Small intestine (tissue), 7 donors: ENCODE results near the gene LHFPL2. TPM values are rescaled to one million over a fixed set of nuclear protein-coding genes. Genes with fewer than 3 reads are reported as not detected.

Experiments used
- DNase-seq, 2 donors: peaks; one replicate each; pipeline versions ENCODE4 v3.0.0 to v3.0.0-alpha.2; 2013
- FAIRE-seq: peaks from 2 replicates; lab custom pipeline; 2012; peaks lifted over from hg19 to GRCh38; lab: Jason Lieb, UNC
- H3K27ac ChIP-seq, 3 donors: one replicate each; pipeline ENCODE4 v1.5.1; 2013; ENCODE audit warnings: low read length in 2 of 3, mild to moderate bottlenecking in 2 of 3, control low read depth in 1 of 3, inconsistent platforms in 1 of 3, low read depth in 1 of 3, moderate library complexity in 1 of 3
- H3K27me3 ChIP-seq, 3 donors: one replicate each; pipeline ENCODE4 v1.6.1; 2013; ENCODE audit warnings: low read length in 3 of 3, inconsistent platforms in 1 of 3; ENCODE audit not compliant: control insufficient read depth in 3 of 3, insufficient read depth in 3 of 3
- H3K36me3 ChIP-seq, 3 donors: one replicate each; pipeline ENCODE4 v1.6.1; 2013; ENCODE audit warnings: low read length in 3 of 3, inconsistent platforms in 1 of 3, low read depth in 1 of 3, mild to moderate bottlenecking in 1 of 3, moderate library complexity in 1 of 3; ENCODE audit not compliant: control insufficient read depth in 3 of 3, insufficient read depth in 2 of 3
- H3K4me1 ChIP-seq, 3 donors: one replicate each; pipeline ENCODE4 v1.6.1; 2013; ENCODE audit warnings: low read length in 2 of 3, inconsistent platforms in 1 of 3, low read depth in 1 of 3, mild to moderate bottlenecking in 1 of 3, moderate library complexity in 1 of 3; ENCODE audit not compliant: control insufficient read depth in 3 of 3, insufficient read depth in 2 of 3
- H3K4me3 ChIP-seq, 3 donors: one replicate each; pipeline ENCODE4 v1.5.1; 2013; ENCODE audit warnings: low read length in 3 of 3, control low read depth in 1 of 3, inconsistent platforms in 1 of 3, low read depth in 1 of 3, mild to moderate bottlenecking in 1 of 3, moderate library complexity in 1 of 3
- H3K9me3 ChIP-seq, 2 donors: one replicate each; pipeline ENCODE4 v1.6.1; 2013; ENCODE audit warnings: low read depth in 1 of 2, low read length in 1 of 2; ENCODE audit not compliant: control insufficient read depth in 2 of 2, insufficient read depth in 1 of 2
- WGBS, 3 donors: extraction: QIAGEN DNeasy Blood & Tissue Kit; methylation state at CpG; one replicate each; pipeline ENCODE4 v1.1.7; 2013; 5-methylcytosine and 5-hydroxymethylcytosine counted together
- polyA plus RNA-seq, 4 donors: library from polyadenylated mRNA; stranded (reverse) in 3 of 4; unstranded in 1 of 4; fragments of 200-250 nt in 3 of 4; fragments of 120-200 nt in 1 of 4; gene quantifications; one replicate each; pipeline versions ENCODE4 v1.2.1 to v1.2.3, GENCODE V29; 2013
- donor health status: healthy with polysubstance abuse.
- donor health status: control.
- donor health status: control.
- donor health status: Bipolar disorder and iron deficiency.
- donor health status: healthy.

Gene LHFPL2
- polyA plus RNA-seq, 4 donors = 8.9 to 38.3 (median 13.0) TPM

DNA sequence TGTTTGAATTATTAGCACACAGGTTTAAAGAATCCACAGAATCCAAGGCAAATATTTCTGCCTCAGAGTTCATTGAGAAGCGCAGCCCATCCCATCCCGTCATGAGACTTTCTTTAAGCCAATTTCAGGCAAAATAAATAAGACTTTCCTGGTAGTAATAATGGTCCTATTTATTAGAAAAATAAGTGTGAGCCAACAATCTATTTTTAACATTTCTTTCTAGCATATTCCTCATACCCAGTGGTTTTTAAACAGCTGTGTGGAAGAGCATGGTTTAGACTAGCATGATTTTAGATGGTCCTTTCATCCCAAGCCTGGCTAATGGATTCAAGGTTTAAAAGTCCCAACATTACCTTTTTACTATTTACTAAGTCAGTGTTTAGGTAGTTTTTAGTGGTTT, 162.4 kb downstream of the LHFPL2 start:
- Histone ChIP-seq H3K4me3 (no peak overlapping the region), H3K9me3 (no peaks in the 10 kb centered on the region), H3K4me1 (peaks cover 0 to 3% (median 0%) of the 10 kb centered on the region in 3 donors), H3K27me3 (no peaks in the 10 kb centered on the region), H3K27ac (no peak overlapping the region), H3K36me3 (peaks cover 5 to 16% (median 6%) of the 10 kb centered on the region in 3 donors)
- no peak for FAIRE-seq
- 79 to 97% (median 95%) methylated on average over 2 of the region's 2 CpGs for WGBS, 3 donors
- no peak for DNase-seq

DNA sequence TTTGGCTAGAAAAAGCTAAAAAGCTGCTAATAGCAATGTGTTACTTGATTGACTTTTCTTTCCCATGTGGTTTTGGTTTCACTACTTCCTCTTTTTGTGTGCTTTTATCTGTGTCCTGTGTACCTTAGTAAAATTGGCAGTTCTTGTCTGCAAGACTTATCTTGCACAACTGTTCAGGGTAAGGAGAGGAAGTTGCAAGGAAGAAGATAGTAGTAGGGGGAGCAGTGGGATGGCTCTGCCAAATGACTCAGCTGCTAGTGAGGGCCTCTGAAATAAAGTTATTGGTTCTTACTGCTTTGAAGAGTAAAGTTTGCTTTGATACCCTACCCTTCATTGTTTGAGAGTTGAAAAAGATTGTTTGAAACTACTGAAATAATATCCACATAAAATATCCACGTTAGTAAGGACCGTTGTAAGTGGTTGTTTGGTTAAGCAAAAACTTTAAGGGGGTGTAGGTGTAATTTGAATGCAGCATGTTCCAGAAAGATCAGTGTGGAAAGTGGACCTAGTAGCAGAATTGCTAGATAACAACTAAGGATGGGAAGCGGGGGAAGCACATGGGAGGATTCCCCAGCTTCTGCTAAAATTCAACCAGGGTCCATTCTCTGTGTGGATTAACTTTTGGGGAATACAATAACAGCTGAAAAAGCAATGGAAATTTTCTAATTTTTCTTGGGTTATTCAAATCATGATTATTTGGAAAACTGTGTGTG, 164.6 kb downstream of the LHFPL2 start:
- Histone ChIP-seq H3K27me3 (no peaks in the 10 kb centered on the region), H3K4me3 (no peak overlapping the region), H3K36me3 (peaks cover 6 to 10% (median 7%) of the 10 kb centered on the region in 3 donors), H3K4me1 (peaks cover 0 to 3% (median 0%) of the 10 kb centered on the region in 3 donors), H3K9me3 (no peaks in the 10 kb centered on the region), H3K27ac (no peak overlapping the region)
- FAIRE-seq (no peak), DNase-seq (no peak)
- WGBS, 3 donors = 83 to 93% (median 90%) methylated on average over 3 of the region's 3 CpGs

DNA sequence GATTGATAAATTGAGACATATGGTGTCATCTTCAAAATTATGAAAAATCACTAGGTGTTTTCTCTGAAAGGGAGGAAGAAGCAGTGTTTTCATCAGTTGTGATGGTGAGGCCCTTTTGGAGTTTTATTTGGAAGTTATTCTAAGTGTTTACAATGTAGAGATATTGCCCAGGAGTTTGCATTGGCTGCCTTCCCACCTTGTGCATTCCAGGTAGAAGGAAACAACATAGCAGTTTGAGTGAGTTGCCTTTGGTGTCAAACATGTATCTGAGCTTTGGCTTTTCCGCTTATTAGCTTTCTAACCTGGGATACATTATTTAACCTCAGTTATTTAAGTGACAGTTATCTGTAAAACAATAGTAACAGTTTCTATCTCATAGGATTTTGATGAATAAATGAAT, 165.6 kb downstream of the LHFPL2 start:
- H3K4me1 ChIP-seq = peaks cover 0 to 3% (median 0%) of the 10 kb centered on the region in 3 donors
- no peak for DNase-seq
- FAIRE-seq = no peak
- no peaks in the 10 kb centered on the region for H3K9me3 ChIP-seq
- H3K27me3 ChIP-seq = no peaks in the 10 kb centered on the region
- H3K4me3 ChIP-seq = no peak overlapping the region
- 90 to 96% (median 96%) methylated on average over 1 of the region's 1 CpG for WGBS, 3 donors
- peaks cover 3 to 4% (median 3%) of the 10 kb centered on the region in 3 donors for H3K36me3 ChIP-seq
- no peak overlapping the region for H3K27ac ChIP-seq

DNA sequence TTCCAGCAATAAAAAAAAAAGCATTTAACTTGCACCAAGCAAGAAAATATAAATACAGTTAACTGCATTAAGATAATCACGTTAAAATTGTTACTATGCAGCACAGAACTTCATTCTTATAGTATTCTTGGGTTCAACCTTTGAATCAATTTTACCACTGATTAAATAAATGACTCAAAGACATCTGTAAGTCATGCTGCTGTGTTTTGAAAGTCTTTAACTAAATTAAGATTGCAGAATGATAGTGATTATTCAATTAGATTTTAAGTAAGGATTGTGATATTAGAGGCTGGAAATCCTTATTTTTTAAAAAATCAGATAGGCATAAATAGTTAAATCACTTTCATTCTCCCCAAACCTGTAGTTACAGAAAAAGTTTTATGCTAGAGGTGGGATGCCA, 171.8 kb downstream of the LHFPL2 start:
- Histone ChIP-seq H3K36me3 (peaks cover 0 to 4% (median under 1%) of the 10 kb centered on the region in 3 donors), H3K4me3 (no peak overlapping the region), H3K4me1 (peaks cover 0 to 2% (median 0%) of the 10 kb centered on the region in 3 donors), H3K27me3 (no peaks in the 10 kb centered on the region), H3K27ac (no peak overlapping the region), H3K9me3 (no peaks in the 10 kb centered on the region)
- 52 to 91% (median 78%) methylated on average over 1 of the region's 1 CpG for WGBS, 3 donors
- DNase-seq (no peak), FAIRE-seq (no peak)

DNA sequence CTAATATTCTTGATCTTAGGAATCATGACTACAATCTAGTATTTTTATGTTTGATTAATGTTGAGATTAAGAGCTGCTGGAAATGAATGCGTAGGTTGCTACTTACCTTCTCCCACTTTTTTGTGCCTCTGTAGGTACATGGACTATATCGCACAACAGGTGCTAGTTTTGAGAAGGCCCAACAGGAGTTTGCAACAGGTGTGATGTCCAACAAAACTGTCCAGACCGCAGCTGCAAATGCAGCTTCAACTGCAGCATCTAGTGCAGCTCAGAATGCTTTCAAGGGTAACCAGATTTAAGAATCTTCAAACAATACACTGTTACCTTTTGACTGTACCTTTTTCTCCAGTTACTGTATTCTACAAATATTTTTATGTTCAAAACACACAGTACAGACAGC, 173.2 kb downstream of the LHFPL2 start:
- no peak for DNase-seq
- no peak for FAIRE-seq

DNA sequence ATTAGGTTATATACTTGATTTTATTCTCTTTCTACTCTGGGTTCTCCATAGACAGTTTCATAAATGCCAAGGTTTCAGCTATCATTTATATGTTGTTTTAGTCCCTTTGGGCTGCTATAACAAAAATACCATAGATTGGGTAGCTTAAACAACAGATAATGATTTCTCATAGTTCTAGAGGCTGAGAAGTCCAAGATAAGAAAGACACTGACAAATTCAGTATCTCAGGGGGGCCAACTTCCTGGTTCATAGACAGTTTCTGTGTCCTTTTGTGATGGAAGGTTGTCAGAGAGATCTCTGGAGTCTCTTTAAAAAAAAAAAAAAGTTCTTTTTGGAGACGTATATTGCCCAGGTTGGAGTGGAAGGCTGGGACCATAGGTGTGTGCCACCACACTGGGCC, 174.8 kb downstream of the LHFPL2 start:
- H3K4me3 ChIP-seq = no peak overlapping the region
- no peaks in the 10 kb centered on the region for H3K9me3 ChIP-seq
- 86 to 95% (median 93%) methylated on average over 1 of the region's 1 CpG for WGBS, 3 donors
- peaks cover 0 to 2% (median 0%) of the 10 kb centered on the region in 3 donors for H3K36me3 ChIP-seq
- no peaks in the 10 kb centered on the region for H3K27me3 ChIP-seq
- FAIRE-seq (no peak), DNase-seq (no peak)
- peaks cover 0 to 2% (median 0%) of the 10 kb centered on the region in 3 donors for H3K4me1 ChIP-seq
- H3K27ac ChIP-seq = no peak overlapping the region

More for the DNA sequence above, 173.2 kb downstream of the LHFPL2 start:
- Histone ChIP-seq H3K9me3 (no peaks in the 10 kb centered on the region), H3K4me1 (peaks cover 0 to 2% (median 0%) of the 10 kb centered on the region in 3 donors), H3K27ac (no peak overlapping the region), H3K36me3 (peaks cover 0 to 2% (median 0%) of the 10 kb centered on the region in 3 donors), H3K27me3 (no peaks in the 10 kb centered on the region), H3K4me3 (no peak overlapping the region)
- WGBS, 3 donors = 93 to 94% (median 94%) methylated on average over 3 of the region's 3 CpGs

DNA sequence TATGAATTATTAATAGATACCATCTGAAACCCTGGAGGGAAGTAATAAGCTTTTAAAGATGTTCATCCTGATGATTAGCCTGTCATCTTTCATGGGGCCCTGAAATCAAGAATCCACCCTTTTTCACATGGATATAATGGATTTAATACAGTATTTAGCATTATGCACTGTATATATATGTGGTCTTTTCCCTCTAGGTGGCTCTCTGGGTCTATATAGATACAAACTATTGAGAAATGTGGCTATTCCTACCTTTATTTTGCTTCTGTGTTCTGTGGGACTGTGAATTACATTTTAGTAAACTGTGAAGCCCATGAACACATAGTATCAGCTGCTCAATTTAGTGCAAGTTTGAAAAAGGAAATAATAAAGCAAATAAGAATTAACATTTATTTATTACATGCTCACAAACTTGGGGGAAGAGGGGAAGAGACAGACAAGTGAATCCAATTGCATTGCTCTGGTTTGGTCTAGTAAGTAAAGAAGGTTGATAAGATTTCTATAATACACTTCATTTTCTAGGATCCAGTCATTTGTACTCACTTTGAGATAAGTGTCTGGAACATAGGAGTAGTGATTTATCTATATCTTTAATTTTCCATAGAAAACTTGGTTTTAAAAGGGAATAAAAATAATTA, 176.0 kb downstream of the LHFPL2 start:
- Histone ChIP-seq H3K36me3 (peaks cover 0 to 2% (median 0%) of the 10 kb centered on the region in 3 donors), H3K4me1 (peaks cover 0 to 2% (median 0%) of the 10 kb centered on the region in 3 donors), H3K27me3 (no peaks in the 10 kb centered on the region), H3K27ac (no peak overlapping the region), H3K4me3 (no peak overlapping the region), H3K9me3 (no peaks in the 10 kb centered on the region)
- no peak for FAIRE-seq
- peak in 1 of 2 donors; percentile 17 for DNase-seq

DNA sequence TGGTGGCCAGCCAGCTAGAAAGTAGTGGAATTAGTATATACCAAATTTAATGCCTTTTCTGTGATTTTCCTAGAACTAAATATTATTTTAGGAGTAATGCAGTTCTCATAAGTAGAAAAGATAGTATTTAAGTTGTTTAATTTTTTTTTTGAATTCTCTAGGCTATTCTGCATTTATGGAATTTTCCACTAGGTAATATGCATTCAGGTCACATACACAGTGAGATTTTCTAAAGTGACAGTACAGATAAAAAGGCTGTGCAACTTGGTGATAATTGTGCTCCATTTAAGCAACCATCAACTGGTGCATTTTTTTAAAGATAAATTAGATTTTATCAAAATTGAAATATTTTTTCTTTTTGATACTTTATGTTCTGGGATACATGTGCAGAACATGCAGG, 176.7 kb downstream of the LHFPL2 start:
- FAIRE-seq = no peak

More for the DNA sequence above, 176.7 kb downstream of the LHFPL2 start:
- DNase-seq = no peak
- Histone ChIP-seq H3K4me3 (no peak overlapping the region), H3K36me3 (peaks cover 0 to 2% (median 0%) of the 10 kb centered on the region in 3 donors), H3K4me1 (peaks cover 0 to 2% (median 0%) of the 10 kb centered on the region in 3 donors), H3K27ac (no peak overlapping the region), H3K9me3 (no peaks in the 10 kb centered on the region), H3K27me3 (no peaks in the 10 kb centered on the region)
